NB4 (cell line): ENCODE results near the gene PTCH2.

Experiments used
- CTCF ChIP-seq: IDR thresholded peaks from one replicate; pipeline ENCODE4 v1.5.1; 2012; ENCODE audit warnings: low read depth, low read length
- MAX ChIP-seq: IDR thresholded peaks from 2 replicates; pipeline ENCODE4 v1.6.1; 2011; ENCODE audit warnings: low read depth, low read length
- MYC ChIP-seq: IDR thresholded peaks from 2 replicates; pipeline ENCODE4 v1.6.1; 2011; ENCODE audit warnings: low read depth, low read length
- POLR2A ChIP-seq: IDR thresholded peaks from 2 replicates; pipeline ENCODE4 v1.6.1; 2011; ENCODE audit warnings: mild to moderate bottlenecking; ENCODE audit not compliant: insufficient read length; ENCODE audit errors: extremely low read depth

GRCh38 chr1:44851308-44851707, 8.3 kb upstream of the PTCH2 start:
- no peak for TF ChIP-seq CTCF
- TF ChIP-seq POLR2A, result no peak
- TF ChIP-seq MAX, result no peak
- no peak for TF ChIP-seq MYC
